Keratinocyte (primary cell): ENCODE results near the gene CNOT6. TPM values are rescaled to one million over a fixed set of nuclear protein-coding genes. Genes with fewer than 3 reads are reported as not detected.

Experiments used
- DNase-seq: peaks from one replicate; pipeline ENCODE4 v3.0.0-alpha.2; 2011; ENCODE audit warnings: low read depth, missing footprints, low spot score
- FAIRE-seq: peaks from 2 replicates; lab custom pipeline; 2011; peaks lifted over from hg19 to GRCh38; lab: Jason Lieb, UNC
- H2AFZ ChIP-seq: 2 replicates; pipeline ENCODE4 v1.6.0; 2012; ENCODE audit warnings: low read length, control low read depth, inconsistent platforms; ENCODE audit not compliant: control insufficient read depth
- H3K27ac ChIP-seq: 2 replicates; pipeline ENCODE4 v1.5.1; 2011; ENCODE audit warnings: low read length; ENCODE audit not compliant: control insufficient read depth, insufficient read depth
- H3K27me3 ChIP-seq: 3 replicates; pipeline ENCODE4 v1.6.0; 2011; ENCODE audit warnings: low read length; ENCODE audit not compliant: control insufficient read depth, insufficient read depth; ENCODE audit errors: extremely low read depth
- H3K36me3 ChIP-seq, 2 experiments: 2 replicates in 1 of 2; 3 replicates in 1 of 2; pipeline ENCODE4 v1.5.1; 2011; ENCODE audit warnings: low read length in 2 of 2, mild to moderate bottlenecking in 1 of 2; ENCODE audit not compliant: control insufficient read depth in 2 of 2, insufficient read depth in 2 of 2; ENCODE audit errors: extremely low read depth in 1 of 2
- H3K4me1 ChIP-seq: 3 replicates; pipeline ENCODE4 v1.5.1; 2011; ENCODE audit warnings: low read length; ENCODE audit not compliant: control insufficient read depth, insufficient read depth; ENCODE audit errors: extremely low read depth
- H3K4me2 ChIP-seq: 3 replicates; pipeline ENCODE4 v1.6.0; 2011; ENCODE audit warnings: low read depth, low read length; ENCODE audit not compliant: control insufficient read depth, insufficient read depth; ENCODE audit errors: extremely low read depth
- H3K4me3 ChIP-seq, 3 experiments: fragments of 200-600 bp in 1 of 3; sonication (generic) in 1 of 3; 2 replicates in 2 of 3; 3 replicates in 1 of 3; pipeline ENCODE4 v1.5.1; 2011 to 2016; ENCODE audit warnings: low read length in 3 of 3, mild to moderate bottlenecking in 3 of 3, control low read depth in 2 of 3, inconsistent platforms in 1 of 3, low read depth in 1 of 3, mixed read lengths in 1 of 3, mixed run types in 1 of 3, moderate library complexity in 1 of 3; ENCODE audit not compliant: control insufficient read depth in 2 of 3, insufficient read depth in 2 of 3; ENCODE audit errors: extremely low read depth in 1 of 3
- H3K79me2 ChIP-seq: 2 replicates; pipeline ENCODE4 v1.6.0; 2012; ENCODE audit warnings: low read length; ENCODE audit not compliant: control insufficient read depth, insufficient read depth
- H3K9ac ChIP-seq: 3 replicates; pipeline ENCODE4 v1.6.0; 2011; ENCODE audit warnings: low read length; ENCODE audit not compliant: control insufficient read depth, insufficient read depth; ENCODE audit errors: extremely low read depth
- H3K9me1 ChIP-seq: 3 replicates; pipeline ENCODE4 v1.6.0; 2011; ENCODE audit warnings: low read length; ENCODE audit not compliant: control insufficient read depth, insufficient read depth; ENCODE audit errors: extremely low read depth
- H3K9me3 ChIP-seq: 2 replicates; pipeline ENCODE4 v1.5.1; 2012; ENCODE audit warnings: low read depth, low read length; ENCODE audit not compliant: control insufficient read depth
- H4K20me1 ChIP-seq: 3 replicates; pipeline ENCODE4 v1.6.0; 2011; ENCODE audit warnings: low read length; ENCODE audit not compliant: control insufficient read depth, insufficient read depth; ENCODE audit errors: extremely low read depth
- CTCF ChIP-seq, 3 experiments: IDR thresholded peaks in 1 of 3; conservative IDR thresholded peaks in 1 of 3; optimal IDR thresholded peaks in 1 of 3; 2 replicates in 2 of 3; 3 replicates in 1 of 3; pipeline versions ENCODE3 to v1.5.1; 2011; ENCODE audit warnings: low read length in 3 of 3, mild to moderate bottlenecking in 3 of 3, moderate library complexity in 2 of 3, control low read depth in 1 of 3, inconsistent platforms in 1 of 3; ENCODE audit not compliant: insufficient read depth in 2 of 3; ENCODE audit errors: extremely low read depth in 1 of 3
- EZH2 ChIP-seq: IDR thresholded peaks from one replicate; pipeline ENCODE4 v1.6.1; 2012; ENCODE audit warnings: inconsistent platforms, mild to moderate bottlenecking, low read length, moderate library complexity
- dilution Hi-C: fragments of 300-500 bp; cut with MboI; formaldehyde crosslinking; loops from one replicate; pipeline ENCODE4 v1.7.0; 2020; ENCODE audit warnings: low sequenced_read_pairs; ENCODE audit not compliant: extremely low pct_ligation_motif_present
- polyA plus RNA-seq, 5 experiments: library from polyadenylated mRNA; depleted of rRNA in 3 of 5; stranded (reverse) in 3 of 5; stranded (forward) in 1 of 5; unstranded in 1 of 5; fragments of >200 nt; gene quantifications; 1 replicate in 1 of 5; 2 replicates in 3 of 5; 3 replicates in 1 of 5; pipeline versions ENCODE4 v1.2.1 to v1.2.3, GENCODE V29; 2011 to 2012; ENCODE audit warnings: missing spikeins in 2 of 5, low read depth in 1 of 5, low replicate concordance in 1 of 5

The CNOT6 gene
- polyA plus RNA-seq, 1 donor (not counting 4 experiments of a cell fraction or from before 2014, with no cell fraction given) = 29.7 TPM

GRCh38 chr5:180600554-180601041 lies 106.4 kb downstream of the CNOT6 start:
- Histone ChIP-seq H3K4me2 (no peak overlapping the region), H3K9ac (no peak overlapping the region), H4K20me1 (no peaks in the 10 kb centered on the region), H3K27ac (no peak overlapping the region), H3K27me3 (no peaks in the 10 kb centered on the region), H3K79me2 (no peaks in the 10 kb centered on the region), H3K9me3 (no peaks in the 10 kb centered on the region), H3K4me1 (no peaks in the 10 kb centered on the region), H3K9me1 (no peaks in the 10 kb centered on the region), H3K4me3 (no peak overlapping the region), H3K36me3 (no peaks in the 10 kb centered on the region), H2AFZ (no peak overlapping the region)
- dilution Hi-C loops = no loop called here
- FAIRE-seq (no peak), DNase-seq (no peak)
- no peak for TF ChIP-seq CTCF (optimal IDR thresholded peaks at IDR 0.05 in 1 of 3, IDR thresholded peaks at IDR 0.05 in 1 of 3, conservative IDR thresholded peaks at IDR 0.05 in 1 of 3; ENCODE audit: extremely low read depth in 1 of 3, insufficient read depth in 2 of 3, low read length in 3 of 3)
- TF ChIP-seq EZH2 = no peak

- Histone ChIP-seq H3K9me1 (no peaks in the 10 kb centered on the region), H3K4me3 (no peak overlapping the region), H2AFZ (no peak overlapping the region), H4K20me1 (no peaks in the 10 kb centered on the region), H3K27ac (no peak overlapping the region), H3K27me3 (no peaks in the 10 kb centered on the region), H3K9me3 (no peaks in the 10 kb centered on the region), H3K4me1 (no peaks in the 10 kb centered on the region), H3K79me2 (no peaks in the 10 kb centered on the region), H3K4me2 (no peak overlapping the region), H3K9ac (no peak overlapping the region), H3K36me3 (no peaks in the 10 kb centered on the region)
- TF ChIP-seq CTCF (optimal IDR thresholded peaks at IDR 0.05 in 1 of 3, IDR thresholded peaks at IDR 0.05 in 1 of 3, conservative IDR thresholded peaks at IDR 0.05 in 1 of 3; ENCODE audit: extremely low read depth in 1 of 3, insufficient read depth in 2 of 3, low read length in 3 of 3) (no peak), EZH2 (no peak)
- dilution Hi-C loops = no loop called here
- FAIRE-seq (no peak), DNase-seq (no peak)
Observed at GRCh38 chr5:180601591-180602480, 107.7 kb downstream of the CNOT6 start.
